A549 (cell line): ENCODE results near the gene SUCLA2.

Experiments used
- POLR2A ChIP-seq: IDR thresholded peaks from 2 replicates; pipeline ENCODE4 v1.6.1; 2012; ENCODE audit warnings: mild to moderate bottlenecking, low read length
- TF ChIP-seq, protein P1 (sequence below): fragments of >200 bp; sonication (Bioruptor Twin); formaldehyde crosslinking; IDR thresholded peaks from 3 replicates; pipeline ENCODE4 v1.5.1; 2016

DNA sequence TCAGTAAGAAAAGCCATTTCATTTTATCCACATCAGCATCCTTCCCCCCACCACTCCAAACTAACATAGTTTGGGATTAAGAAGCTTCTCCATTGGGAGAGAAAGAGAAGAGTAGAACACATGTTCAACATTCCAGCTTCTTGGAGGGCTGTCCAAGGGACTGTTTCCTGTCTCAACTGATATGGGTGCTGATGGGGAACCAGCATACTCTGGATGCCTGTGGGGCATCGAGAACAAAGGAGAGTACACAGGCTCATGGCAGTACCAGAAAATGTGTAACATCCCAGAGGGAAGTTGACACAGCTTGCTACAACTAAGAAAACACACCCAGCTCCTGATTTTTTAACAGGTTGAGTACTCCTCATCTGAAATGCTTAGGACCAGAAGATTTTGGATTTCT, 24.7 kb downstream of the SUCLA2 start:
- no peak for TF ChIP-seq POLR2A
- TF ChIP-seq, protein P1, sequence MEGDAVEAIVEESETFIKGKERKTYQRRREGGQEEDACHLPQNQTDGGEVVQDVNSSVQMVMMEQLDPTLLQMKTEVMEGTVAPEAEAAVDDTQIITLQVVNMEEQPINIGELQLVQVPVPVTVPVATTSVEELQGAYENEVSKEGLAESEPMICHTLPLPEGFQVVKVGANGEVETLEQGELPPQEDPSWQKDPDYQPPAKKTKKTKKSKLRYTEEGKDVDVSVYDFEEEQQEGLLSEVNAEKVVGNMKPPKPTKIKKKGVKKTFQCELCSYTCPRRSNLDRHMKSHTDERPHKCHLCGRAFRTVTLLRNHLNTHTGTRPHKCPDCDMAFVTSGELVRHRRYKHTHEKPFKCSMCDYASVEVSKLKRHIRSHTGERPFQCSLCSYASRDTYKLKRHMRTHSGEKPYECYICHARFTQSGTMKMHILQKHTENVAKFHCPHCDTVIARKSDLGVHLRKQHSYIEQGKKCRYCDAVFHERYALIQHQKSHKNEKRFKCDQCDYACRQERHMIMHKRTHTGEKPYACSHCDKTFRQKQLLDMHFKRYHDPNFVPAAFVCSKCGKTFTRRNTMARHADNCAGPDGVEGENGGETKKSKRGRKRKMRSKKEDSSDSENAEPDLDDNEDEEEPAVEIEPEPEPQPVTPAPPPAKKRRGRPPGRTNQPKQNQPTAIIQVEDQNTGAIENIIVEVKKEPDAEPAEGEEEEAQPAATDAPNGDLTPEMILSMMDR, result no peak
